ENCODE measurements around the gene MYO18B.

GRCh38 chr22:25997886-25998775 lies 256.1 kb downstream of the MYO18B start:
- TF ChIP-seq MAFK (IDR thresholded peaks at IDR 0.05; ENCODE audit: low read depth, low read length) = no peak
- TF ChIP-seq CTCF (IDR thresholded peaks at IDR 0.05; ENCODE audit: control extremely low read depth in 1 of 3, insufficient read depth in 1 of 3, low read depth in 1 of 3, low read length in 3 of 3) = no peak
- TF ChIP-seq SP2 (IDR thresholded peaks at IDR 0.05; ENCODE audit: low read length) = no peak
- TF ChIP-seq GTF2F1 (IDR thresholded peaks at IDR 0.05; ENCODE audit: borderline replicate concordance, low read depth, low read length) = no peak
- no peak for TF ChIP-seq SUZ12 (IDR thresholded peaks at IDR 0.05; ENCODE audit: low read length)
- TF ChIP-seq YY1 (IDR thresholded peaks at IDR 0.05; ENCODE audit: low read depth, low read length) = no peak
- no peak for TF ChIP-seq MAX (IDR thresholded peaks at IDR 0.05)
- TF ChIP-seq POLR2A (IDR thresholded peaks at IDR 0.05; ENCODE audit: control extremely low read depth in 1 of 2, low read depth in 2 of 2, low read length in 2 of 2) = no peak
- no peak for TF ChIP-seq USF2 (IDR thresholded peaks at IDR 0.05; ENCODE audit: low read length)
- no peak for TF ChIP-seq POLR2AphosphoS5 (IDR thresholded peaks at IDR 0.05; ENCODE audit: low read depth, low read length)
- TF ChIP-seq CEBPB (IDR thresholded peaks at IDR 0.05; ENCODE audit: low read depth, low read length) = no peak
- no peak for TF ChIP-seq HDAC6 (IDR thresholded peaks at IDR 0.05; ENCODE audit: low read depth, low read length)
